DMS153 (cell line): ENCODE results near the gene PLVAP.

ENCODE experiments used
- DNase-seq: peaks from one replicate; lab custom pipeline; 2025; lab: John Stamatoyannopoulos, UW

Gene PLVAP

DNA sequence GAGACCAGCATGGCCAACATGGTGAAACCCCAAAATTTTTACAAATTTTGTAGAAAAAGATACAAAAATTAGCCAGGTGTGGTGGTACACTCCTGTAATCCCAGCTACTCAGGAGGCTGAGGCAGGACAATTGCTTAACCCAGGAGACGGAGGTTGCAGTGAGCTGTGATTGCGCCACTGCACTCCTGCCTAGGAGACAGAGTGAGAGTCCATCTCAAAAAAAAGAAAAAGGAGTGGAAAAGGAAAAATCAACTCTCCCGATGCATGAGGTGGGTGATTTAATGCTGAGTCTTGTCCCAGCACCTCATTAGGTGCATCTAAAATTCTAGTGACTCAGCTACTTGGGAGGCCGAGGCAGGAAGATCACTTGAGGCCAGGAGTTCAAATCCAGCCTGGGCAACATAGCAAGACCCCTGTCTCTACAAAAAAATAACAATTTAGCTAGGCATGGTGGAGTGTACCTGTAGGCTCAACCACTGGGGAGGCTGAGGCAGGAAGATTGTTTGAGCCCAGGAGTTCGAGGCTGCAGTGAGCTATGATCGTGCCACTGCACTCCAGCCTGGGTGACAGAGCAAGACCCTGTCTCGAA is 20.0 kb downstream of the PLVAP start:
- DNase-seq: no peak

DNA sequence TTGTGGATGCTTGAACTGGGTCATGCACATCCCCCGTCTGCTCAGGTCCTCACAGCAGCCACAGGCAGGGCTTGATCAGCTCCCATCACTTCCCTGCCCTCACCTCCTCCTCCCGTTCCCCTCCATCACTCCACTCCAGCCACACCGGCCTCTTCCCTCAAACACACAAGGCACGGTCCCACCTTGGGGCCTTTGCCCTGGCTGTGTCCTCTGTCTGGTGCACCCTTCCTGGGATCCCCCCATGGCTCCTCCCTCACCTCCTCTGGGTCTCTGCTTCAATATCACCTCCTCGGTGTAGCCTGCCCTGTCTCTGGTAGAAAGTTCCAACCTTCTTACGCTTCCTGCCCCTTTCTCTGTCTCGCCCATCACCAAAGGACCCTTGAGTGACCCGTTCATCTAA is 23.8 kb downstream of the PLVAP start:
- no peak for DNase-seq

- DNase-seq: no peak
Observed at GRCh38 chr19:17352608-17353280, 24.4 kb downstream of the PLVAP start.

GRCh38 chr19:17351815-17352435 is 25.2 kb downstream of the PLVAP start:
- DNase-seq: no peak

DNA sequence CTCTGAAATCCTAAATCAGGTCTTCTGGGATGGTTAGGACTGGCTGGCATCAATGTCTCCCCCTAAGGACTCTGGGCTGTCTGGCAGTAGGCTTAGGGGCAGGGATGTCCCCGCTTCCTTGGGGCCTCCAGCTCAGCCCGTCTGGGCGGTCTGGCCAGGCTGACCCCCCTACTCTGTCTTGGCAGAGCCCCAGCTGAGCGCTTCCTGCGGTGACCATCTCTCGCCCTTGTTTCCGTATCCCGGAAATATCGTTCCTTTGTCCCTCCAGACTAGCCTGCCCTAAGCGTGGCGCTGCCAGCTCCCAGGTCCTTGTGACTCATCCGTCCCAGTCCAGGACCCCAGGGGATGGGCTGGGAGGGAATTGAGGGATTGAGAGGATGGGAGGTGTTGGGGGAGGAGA is 28.4 kb downstream of the PLVAP start:
- DNase-seq: peak; percentile 61

DNA sequence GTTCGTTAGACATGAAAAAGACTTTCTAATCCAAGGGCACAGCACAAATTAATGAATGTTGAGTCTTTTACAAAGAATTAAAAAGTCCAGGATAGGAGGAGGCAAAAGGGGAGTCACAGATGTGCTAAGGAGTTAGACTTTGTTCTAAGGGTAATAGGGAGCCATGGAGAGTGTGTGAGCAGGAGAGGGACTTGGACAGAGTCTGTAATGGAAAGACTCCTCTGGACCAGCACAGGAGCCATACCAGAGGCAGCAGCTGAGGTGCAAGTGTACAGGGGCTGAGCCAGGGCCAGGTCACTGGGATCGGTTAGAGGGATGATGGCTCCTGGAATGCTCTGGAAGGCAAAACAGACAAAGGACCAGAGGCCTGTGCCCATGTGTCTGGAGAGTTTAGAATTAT is 29.3 kb downstream of the PLVAP start:
- DNase-seq: no peak

- no peak for DNase-seq
Observed at GRCh38 chr19:17347361-17347760, 29.8 kb downstream of the PLVAP start.

- DNase-seq: peak; percentile 33
Observed at GRCh38 chr19:17346109-17346671, 31.0 kb downstream of the PLVAP start.

- DNase-seq: no peak
Observed at GRCh38 chr19:17341845-17342244, 35.3 kb downstream of the PLVAP start.

DNA sequence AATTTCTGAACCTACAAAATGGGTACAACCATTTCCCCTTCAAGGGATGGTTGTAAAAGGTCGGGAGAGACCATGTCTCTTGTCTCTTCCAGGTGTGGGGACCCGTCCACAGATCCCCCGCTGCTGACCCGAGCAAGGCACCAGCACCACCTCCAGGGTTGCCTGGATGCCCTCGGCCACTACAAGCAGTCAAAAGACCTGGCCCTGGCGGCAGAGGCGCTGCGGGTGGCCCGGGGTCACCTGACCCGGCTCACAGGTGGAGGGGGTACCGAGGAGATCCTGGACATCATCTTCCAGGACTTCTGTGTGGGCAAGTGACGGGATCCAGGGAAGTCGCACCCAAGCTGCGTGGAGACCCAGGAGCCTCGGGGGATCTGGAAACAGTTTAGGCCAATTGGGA is 35.8 kb downstream of the PLVAP start:
- no peak for DNase-seq

GRCh38 chr19:17340871-17341357 is 36.2 kb downstream of the PLVAP start:
- DNase-seq: no peak

DNA sequence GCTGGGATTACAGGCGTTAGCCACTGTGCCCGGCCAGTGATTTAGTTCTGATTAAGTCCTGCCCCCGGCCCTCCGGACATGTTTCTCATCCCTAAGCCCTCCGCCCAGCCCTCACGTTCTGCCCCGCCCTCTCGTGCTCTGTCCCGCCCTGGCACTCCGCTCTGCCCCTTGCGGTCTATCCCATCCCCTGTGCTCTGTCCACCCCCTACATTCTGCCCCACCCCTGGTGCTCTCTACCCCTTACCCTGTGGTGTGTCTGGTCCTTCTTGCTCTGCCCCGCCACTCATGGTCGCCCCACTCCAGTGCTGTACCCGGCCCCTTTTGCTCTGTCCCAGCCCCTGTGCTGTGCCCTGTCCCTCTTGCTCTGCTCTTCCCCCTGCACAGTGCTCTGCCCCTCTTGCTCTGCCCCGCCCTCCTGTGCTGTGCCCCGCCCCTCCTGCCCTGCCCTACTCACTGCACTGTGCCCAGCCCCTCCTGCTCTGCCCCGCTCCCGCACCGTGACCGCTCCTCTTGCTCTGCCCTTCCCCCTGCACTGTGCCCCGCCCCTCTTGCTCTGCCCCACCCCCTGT is 36.8 kb downstream of the PLVAP start:
- no peak for DNase-seq

DNA sequence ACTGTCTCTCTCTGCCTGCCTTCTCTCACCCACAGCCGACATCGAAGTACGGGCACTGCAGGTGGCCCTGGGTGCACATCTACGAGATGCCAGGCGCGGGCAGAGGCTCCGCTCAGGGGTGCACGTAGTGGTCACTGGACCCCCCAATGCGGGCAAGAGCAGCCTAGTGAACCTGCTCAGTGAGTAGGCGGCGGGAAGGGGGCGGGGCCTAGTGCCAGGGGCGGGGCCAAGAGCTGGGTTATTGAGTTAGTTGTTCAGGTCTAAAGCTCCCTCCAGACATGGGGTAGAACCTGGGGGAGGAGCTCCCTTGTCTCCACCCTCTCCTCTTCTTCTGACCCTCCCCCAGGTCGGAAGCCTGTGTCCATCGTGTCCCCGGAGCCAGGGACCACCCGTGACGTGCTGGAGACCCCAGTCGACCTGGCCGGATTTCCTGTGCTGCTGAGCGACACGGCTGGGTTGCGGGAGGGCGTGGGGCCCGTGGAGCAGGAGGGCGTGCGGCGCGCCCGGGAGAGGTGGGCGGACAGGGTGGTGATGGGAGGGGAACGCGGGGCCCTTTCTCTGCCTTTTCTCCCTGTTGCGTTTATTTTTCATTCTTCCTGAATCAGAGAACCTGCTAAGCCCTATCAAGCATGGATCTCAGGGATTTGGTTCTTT is 37.9 kb downstream of the PLVAP start:
- DNase-seq: no peak

GRCh38 chr19:17338433-17339078 is 38.6 kb downstream of the PLVAP start:
- no peak for DNase-seq

DNA sequence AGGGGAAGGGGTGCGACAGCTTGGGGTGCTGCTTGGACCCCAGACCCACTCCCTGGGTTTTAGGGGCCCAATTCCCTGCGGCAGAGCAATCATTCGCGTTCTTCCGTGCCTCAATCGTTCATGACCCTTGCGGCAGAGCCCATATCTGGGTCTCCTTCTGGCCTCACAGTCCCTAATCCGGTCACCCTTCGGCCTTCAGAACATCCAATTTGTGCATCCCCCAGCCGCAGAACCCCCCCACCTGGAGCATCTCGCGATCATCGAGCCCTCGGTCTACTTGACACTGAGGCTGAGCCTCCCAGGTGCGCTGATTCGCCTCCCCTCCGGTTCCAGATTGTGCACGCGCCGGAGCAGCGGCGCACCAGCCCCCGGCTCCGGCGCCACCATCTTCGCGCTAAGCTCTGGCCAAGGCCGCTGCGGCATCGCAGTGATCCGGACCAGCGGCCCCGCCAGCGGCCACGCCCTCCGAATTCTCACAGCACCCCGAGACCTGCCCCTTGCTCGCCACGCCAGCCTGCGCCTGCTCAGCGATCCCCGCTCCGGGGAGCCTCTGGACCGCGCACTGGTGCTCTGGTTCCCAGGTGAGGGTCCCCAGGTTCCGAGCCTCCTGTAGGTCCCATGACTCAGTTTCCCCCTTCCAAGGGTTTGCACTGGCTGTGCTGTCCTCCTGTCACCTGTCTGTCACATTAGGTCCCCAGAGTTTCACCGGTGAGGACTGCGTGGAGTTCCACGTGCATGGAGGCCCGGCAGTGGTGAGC is 39.3 kb downstream of the PLVAP start:
- DNase-seq: no peak

- DNase-seq: peak; percentile 97
Observed at GRCh38 chr19:17336872-17337674, 40.1 kb downstream of the PLVAP start, which contains the start of gene GTPBP3. Gene GTPBP3, plus strand, starts transcription at chr19:17337553. Its CDS starts 59 bp downstream, at chr19:17337612.

DNA sequence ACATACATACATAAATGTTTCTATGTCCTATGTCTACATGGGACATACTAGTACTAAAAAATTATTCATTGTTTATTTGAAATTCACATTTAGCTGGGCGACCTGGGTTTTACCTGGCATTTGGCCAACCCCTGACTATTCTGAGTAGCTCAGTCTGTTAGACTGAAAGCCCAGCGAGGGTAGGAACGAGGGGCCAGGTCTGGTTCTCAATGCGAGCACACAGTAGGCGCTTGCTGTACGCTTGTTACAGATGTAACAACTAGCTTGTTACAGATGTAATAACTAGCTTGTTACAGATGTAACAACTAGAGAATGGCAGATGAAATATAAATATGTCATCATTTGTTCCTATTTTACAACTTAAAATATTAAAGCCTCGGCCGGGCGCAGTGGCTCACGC is 41.6 kb downstream of the PLVAP start:
- no peak for DNase-seq

DNA sequence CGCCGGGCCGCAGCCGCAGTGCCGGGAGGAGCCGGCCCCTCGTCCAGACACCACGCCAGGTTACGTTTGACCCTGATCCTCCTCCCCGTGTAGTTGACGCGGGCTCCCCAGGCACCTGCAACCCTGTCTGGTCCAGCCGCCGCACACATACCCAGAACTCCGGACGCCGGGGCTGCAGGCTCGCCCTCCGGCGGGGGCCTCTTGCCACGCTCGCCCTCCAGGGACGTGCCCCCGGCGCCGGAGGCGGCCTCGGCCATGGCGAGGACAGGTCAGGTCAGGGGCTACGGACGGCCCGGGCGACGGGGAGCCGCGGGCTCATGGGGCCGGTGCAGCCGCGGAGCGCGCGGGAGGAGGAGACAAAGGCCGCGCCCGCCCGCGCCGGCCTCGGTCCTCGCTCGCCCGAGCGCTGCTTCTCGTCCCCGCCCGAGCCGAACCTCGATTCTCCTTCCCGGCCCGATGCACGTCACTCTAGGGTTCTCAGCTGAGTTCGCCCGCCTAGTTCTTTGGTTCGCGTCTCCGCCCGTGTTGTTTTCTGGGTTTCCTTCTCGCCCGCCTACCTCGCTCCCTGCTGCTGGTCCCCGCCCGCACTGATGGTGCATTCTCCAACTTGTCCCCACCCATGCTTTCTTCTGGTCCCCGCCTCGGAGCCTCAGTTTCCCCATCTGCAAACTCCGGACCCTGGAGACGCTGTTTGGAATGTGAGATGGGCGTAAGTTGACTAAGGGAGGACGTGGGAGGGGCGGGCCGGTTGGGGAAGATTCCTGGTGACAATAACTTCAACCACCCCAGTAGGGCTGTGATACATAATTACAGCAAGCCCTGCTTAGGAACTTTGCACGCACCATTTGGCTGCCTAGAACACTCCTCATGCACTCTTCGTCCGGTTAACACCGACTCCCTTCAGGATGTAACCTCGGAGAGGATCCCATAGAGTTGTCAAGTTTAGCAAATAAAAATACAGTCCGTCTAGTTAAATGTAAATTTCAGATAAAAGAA is 42.4 kb downstream of the PLVAP start, which contains the start of gene ANO8:
Gene ANO8, minus strand, starts transcription at position 442 of the 996 bp plus-strand sequence. Its CDS starts 185 bp downstream, at position 257.
- DNase-seq: peak; percentile 94
